GM18526 (cell line): ENCODE data around the gene CADM2.

Experiments
- POLR2A ChIP-seq: IDR thresholded peaks from 3 replicates; pipeline ENCODE4 v1.6.1; 2011; ENCODE audit not compliant: insufficient read length; ENCODE audit errors: extremely low read depth

CADM2 gene

DNA sequence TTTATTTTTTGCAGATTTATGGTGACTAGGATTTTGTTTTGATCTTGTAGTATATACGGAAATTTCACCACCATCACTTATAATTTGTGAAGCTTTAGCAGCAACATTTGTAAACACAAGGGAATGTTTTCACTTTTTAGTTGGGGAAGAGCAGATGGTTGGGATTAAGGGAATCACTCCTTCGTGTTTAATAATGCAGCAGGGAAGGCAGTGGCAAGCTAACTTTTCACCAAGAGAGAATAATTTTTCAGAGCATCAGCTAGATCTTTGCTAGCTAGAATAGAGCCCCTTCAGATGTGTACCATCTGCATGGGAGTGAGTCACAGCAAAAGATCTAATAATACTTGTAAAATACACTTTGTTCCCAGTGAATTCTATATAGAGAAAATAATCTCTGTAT is 632.7 kb downstream of the CADM2 start:
- TF ChIP-seq POLR2A, result no peak

DNA sequence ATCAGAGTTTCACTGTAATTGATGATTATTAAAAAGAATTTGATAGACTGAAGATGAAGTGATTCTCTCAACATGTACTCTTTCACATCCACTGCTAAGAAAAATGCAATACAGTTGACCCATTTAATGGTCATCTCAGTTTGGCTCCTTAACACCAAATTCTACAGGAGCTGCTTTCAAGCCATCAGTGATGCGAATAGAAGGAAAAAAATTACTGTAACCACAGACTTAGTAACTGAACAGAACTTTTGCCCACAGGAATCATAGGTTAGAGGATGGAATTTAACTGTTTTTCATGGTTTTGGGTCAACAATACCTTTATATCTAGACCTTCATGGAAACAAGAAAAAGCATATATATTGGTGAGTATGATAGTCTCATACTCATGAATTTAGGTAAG is 633.5 kb downstream of the CADM2 start:
- TF ChIP-seq POLR2A, result no peak

DNA sequence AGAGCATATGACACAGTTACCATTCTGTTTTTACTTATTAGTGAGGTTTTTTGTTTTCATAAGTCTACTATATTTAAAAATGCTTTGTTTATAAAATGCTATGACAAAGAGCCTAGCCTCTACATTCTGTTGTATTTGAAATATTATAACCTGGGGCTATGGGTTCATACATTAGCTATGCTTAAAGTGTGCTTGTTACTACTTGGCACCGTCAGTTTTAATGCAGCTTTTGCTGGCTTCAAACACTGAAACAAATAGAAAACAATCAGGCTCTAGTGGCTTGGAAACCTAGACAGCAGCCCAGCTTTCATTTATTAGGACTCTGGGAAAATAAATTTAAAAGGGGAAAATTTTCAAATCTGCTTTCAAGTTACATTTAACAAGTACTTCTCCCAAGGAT is 635.9 kb downstream of the CADM2 start:
- no peak for TF ChIP-seq POLR2A

DNA sequence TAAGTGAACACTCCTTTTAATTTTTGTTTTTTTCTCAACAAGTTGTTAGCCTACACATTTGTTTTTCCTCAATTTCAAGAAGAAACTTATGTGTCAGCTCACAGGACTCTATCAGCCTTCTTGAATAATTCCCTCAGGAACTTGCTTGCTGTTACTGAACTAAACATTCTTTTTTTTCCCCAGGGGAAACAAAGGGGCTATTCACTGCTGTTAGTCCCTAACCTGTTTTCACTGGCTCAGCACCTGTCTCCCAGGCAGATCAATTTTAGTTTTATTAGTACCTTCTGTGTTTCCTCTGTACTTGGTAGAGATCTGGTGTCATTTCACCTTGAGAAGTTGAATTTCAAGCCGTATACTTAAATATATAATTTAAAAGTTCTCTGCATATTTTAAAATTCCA is 644.6 kb downstream of the CADM2 start:
- TF ChIP-seq POLR2A, result no peak

DNA sequence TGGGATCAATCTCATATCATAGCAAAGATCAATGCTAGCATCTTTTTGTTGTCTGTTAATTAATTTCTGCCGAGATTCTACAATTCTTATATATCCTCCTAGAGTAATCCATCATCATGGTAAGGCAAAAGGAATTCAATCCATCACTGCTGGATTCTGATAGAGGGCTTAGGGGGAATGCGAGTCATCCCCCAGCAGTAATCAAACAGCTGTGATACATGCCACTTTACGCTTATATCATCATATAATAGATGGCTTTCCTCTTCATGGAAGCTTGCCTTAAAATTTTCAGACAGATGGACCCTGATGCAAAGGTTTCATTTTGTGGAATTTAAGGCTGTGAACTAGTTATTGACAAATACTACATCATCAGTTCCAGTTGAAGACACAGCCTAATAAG is 645.9 kb downstream of the CADM2 start:
- TF ChIP-seq POLR2A, result no peak

- no peak for TF ChIP-seq POLR2A
These were observed 646.3 kb downstream of the CADM2 start for GRCh38 chr3:85605066-85605465.

GRCh38 chr3:85626662-85627061 is 667.9 kb downstream of the CADM2 start:
- TF ChIP-seq POLR2A, result no peak

GRCh38 chr3:85627932-85628331 is 669.1 kb downstream of the CADM2 start:
- no peak for TF ChIP-seq POLR2A

DNA sequence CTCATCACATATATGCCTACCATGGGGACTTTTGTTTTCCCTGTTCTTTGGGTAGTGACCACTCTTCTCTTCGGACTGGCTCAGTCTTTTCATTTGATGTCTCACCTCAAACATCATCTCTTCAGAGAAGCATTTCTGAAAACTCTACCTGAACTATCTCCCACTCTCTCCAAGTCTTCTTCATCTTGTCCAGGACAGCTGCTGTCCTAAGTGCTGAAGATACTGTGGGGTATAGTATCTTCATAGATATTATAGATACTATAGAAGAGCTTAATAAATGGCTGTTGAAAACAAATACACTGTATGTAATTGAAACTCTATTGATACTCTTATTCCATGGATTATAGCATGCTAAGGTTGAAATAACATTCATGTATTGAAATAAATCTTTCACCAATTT is 672.3 kb downstream of the CADM2 start:
- TF ChIP-seq POLR2A, result no peak

DNA sequence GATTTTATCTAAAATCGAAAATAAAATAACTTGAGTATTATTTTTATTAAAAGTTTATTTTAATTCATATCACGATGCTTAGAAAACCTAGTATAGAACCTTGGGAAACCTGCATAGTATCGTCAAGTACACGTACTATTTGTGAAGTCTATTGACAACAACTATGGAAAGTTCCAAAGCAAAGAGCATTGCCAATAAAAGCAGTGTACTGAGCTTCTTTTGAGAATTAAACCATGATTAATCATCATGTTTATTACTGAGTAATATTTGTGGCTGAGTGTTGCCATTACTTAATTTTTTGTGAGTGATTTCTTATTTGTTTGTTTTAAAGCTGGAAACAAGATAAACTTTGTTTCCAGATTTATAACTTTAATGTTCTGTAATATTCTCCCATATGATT is 674.1 kb downstream of the CADM2 start:
- TF ChIP-seq POLR2A, result no peak

- TF ChIP-seq POLR2A, result no peak
These were observed 693.6 kb downstream of the CADM2 start for GRCh38 chr3:85652360-85652759.

- no peak for TF ChIP-seq POLR2A
These were observed 701.7 kb downstream of the CADM2 start for GRCh38 chr3:85660451-85660850.

DNA sequence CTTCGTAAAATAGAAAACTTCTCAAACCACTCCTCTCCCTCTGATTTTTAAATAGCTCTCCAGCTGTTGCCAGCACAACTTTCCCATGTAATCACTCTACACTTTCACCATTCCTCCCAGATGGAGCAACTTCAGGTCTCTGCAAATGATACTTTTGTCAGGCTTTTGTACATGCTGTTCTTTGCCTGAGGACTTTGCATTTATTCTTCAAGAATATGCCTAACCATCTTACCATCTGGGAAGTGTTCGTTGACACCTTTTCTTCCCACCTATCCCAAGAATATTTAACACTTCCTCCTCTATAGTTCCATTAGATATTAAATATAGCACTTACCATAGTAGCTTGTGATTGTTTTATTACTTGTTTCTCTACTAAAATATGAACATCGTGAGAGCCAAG is 703.7 kb downstream of the CADM2 start:
- no peak for TF ChIP-seq POLR2A

DNA sequence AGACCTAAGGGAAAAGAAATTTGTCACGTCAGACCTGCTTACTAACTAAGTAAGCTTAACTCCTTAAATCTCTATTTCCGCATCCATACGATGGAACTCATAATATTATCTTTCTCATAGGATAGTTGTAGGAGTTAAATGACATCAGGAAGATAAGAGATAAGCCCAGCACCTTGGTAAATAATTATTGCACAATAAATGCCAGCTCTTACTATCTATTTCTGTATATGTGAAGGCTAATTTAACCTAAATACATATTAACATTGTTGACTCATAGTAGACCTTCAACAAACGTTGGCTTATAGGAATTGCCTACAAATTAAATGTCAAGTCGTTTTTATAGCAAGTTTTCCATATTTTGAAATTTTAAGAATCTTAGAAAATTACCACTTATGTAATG is 709.0 kb downstream of the CADM2 start:
- no peak for TF ChIP-seq POLR2A

GRCh38 chr3:85670634-85671205 is 711.9 kb downstream of the CADM2 start:
- TF ChIP-seq POLR2A, result no peak

DNA sequence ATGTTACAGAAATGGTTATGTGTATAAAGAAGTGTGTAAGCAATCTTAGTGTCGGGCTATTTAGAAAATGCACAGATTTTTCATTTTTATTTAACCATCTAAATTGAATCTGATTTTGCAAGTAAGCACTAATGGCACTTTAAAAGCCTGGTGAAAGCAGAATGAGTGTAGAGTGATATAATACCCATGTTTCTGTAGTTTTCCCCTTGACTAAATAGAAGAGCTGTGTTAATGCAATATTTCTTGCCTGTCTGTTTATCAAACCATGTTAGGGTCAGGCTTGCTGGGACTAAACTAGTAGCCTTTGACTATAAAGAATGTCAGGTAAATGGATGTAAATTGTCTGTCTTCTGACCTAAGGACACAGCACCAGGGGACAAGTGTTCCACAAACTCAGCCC is 714.0 kb downstream of the CADM2 start:
- no peak for TF ChIP-seq POLR2A

- TF ChIP-seq POLR2A, result no peak
These were observed 719.9 kb downstream of the CADM2 start for GRCh38 chr3:85678713-85679112.

GRCh38 chr3:85681906-85682305 is 723.1 kb downstream of the CADM2 start:
- no peak for TF ChIP-seq POLR2A
